PC-3 (cell line): ENCODE data around the gene MRPS18B. TPM values are rescaled to one million over a fixed set of nuclear protein-coding genes. Genes with fewer than 3 reads are reported as not detected.
"Not testable (repeated sequence)": the region's sequence is repeated elsewhere in the genome, so short reads cannot be mapped to it uniquely, and the experiment has no call there.

Source experiments
- ATAC-seq: fragments of 200-7000 bp; cut with Tn5 transposase; 2 replicates; pipeline ENCODE4 v1.9.1; 2020; ENCODE audit warnings: mild to moderate bottlenecking, moderate library complexity
- BruUV-seq: library from RNA; stranded (reverse); fragments of 400-500 nt; replicated peaks from 2 replicates; lab custom pipeline; 2021; lab: Mats Ljungman, UMichigan
- CTCF ChIA-PET: fragments of 300-600 bp; sonication (Branson Sonifier 250); formaldehyde crosslinking; loops from one replicate; lab custom pipeline; 2022; ENCODE audit warnings: antibody characterized with exemption; lab: Charles Lee
- POLR2A ChIA-PET: fragments of 300-600 bp; sonication (Branson Sonifier 250); formaldehyde crosslinking; loops from one replicate; lab custom pipeline; 2022; ENCODE audit warnings: antibody characterized with exemption; ENCODE audit not compliant: unreplicated experiment; lab: Charles Lee
- DNase-seq: peaks from one replicate; pipeline ENCODE4 v3.0.0-alpha.2; 2015
- H2AFZ ChIP-seq: fragments of 300-600 bp; sonication (generic); 2 replicates; pipeline ENCODE4 v1.6.0; 2016; ENCODE audit warnings: antibody characterized with exemption, low read length
- H3F3A ChIP-seq: fragments of 300-600 bp; sonication (generic); one replicate; pipeline ENCODE4 v1.6.0; 2017; ENCODE audit warnings: antibody characterized with exemption, low read length, control low read depth, mild to moderate bottlenecking; ENCODE audit not compliant: unreplicated experiment
- H3K27ac ChIP-seq: fragments of 300-600 bp; sonication (generic); 2 replicates; pipeline ENCODE4 v1.5.1; 2016; ENCODE audit warnings: mild to moderate bottlenecking, low read length
- H3K27me3 ChIP-seq: fragments of 300-600 bp; sonication (generic); 2 replicates; pipeline ENCODE4 v1.6.1; 2016; ENCODE audit warnings: low read length, mixed read lengths
- H3K36me3 ChIP-seq: fragments of 300-600 bp; sonication (generic); 2 replicates; pipeline ENCODE4 v1.6.1; 2016; ENCODE audit warnings: low read depth, mixed run types, low read length, mixed read lengths
- H3K4me1 ChIP-seq: fragments of 300-600 bp; sonication (generic); 2 replicates; pipeline ENCODE4 v1.5.1; 2016; ENCODE audit warnings: low read length; ENCODE audit not compliant: insufficient read depth
- H3K4me2 ChIP-seq: fragments of 300-600 bp; sonication (generic); 2 replicates; pipeline ENCODE4 v1.6.0; 2016; ENCODE audit warnings: low read length
- H3K4me3 ChIP-seq: fragments of 300-600 bp; sonication (generic); 2 replicates; pipeline ENCODE4 v1.5.1; 2016; ENCODE audit warnings: mild to moderate bottlenecking, low read length, mixed read lengths
- H3K79me2 ChIP-seq: fragments of 300-600 bp; sonication (generic); 2 replicates; pipeline ENCODE4 v1.6.1; 2017; ENCODE audit warnings: low read length, mixed read lengths
- H3K9ac ChIP-seq: fragments of 300-600 bp; sonication (generic); 2 replicates; pipeline ENCODE4 v1.6.0; 2016; ENCODE audit warnings: mild to moderate bottlenecking, low read length
- H3K9me2 ChIP-seq: fragments of 300-600 bp; sonication (generic); replicated peaks from 2 replicates; pipeline ENCODE4 v1.6.1; 2016; ENCODE audit warnings: mixed run types, low read length, mixed read lengths
- H3K9me3 ChIP-seq: fragments of 300-600 bp; sonication (generic); 2 replicates; pipeline ENCODE4 v1.6.1; 2016; ENCODE audit warnings: low read length, mixed read lengths
- H4K20me1 ChIP-seq: fragments of 300-600 bp; sonication (generic); 2 replicates; pipeline ENCODE4 v1.6.1; 2016; ENCODE audit warnings: low read length, mixed read lengths
- EZH2 ChIP-seq: fragments of 300-600 bp; sonication (generic); IDR thresholded peaks from one replicate; pipeline ENCODE4 v1.6.1; 2017; ENCODE audit warnings: antibody characterized with exemption, mild to moderate bottlenecking, low read length; ENCODE audit not compliant: unreplicated experiment
- EZH2phosphoT487 ChIP-seq: fragments of 300-600 bp; sonication (generic); IDR thresholded peaks from 2 replicates; pipeline ENCODE4 v1.6.1; 2018; ENCODE audit warnings: mild to moderate bottlenecking, antibody characterized with exemption, low read length, borderline replicate concordance
- intact Hi-C: fragments of 100-400 bp; cut with micrococcal nuclease; formaldehyde crosslinking; loops from 2 replicates; pipeline ENCODE4 v1.9.0; 2023
- total RNA-seq: library from RNA; depleted of rRNA; stranded (reverse); fragments of >200 nt; gene quantifications from 2 replicates; pipeline ENCODE4 v1.2.3, GENCODE V29; 2014
- TF ChIP-seq, protein P1 (sequence below): fragments of 300-600 bp; sonication (generic); conservative IDR thresholded peaks from 2 replicates; pipeline ENCODE4 v1.5.1; 2017; ENCODE audit warnings: antibody characterized with exemption, low read depth, mild to moderate bottlenecking, low read length

Gene MRPS18B
- total RNA-seq, 1 experiment from 2014 or later: 91.0 TPM

DNA sequence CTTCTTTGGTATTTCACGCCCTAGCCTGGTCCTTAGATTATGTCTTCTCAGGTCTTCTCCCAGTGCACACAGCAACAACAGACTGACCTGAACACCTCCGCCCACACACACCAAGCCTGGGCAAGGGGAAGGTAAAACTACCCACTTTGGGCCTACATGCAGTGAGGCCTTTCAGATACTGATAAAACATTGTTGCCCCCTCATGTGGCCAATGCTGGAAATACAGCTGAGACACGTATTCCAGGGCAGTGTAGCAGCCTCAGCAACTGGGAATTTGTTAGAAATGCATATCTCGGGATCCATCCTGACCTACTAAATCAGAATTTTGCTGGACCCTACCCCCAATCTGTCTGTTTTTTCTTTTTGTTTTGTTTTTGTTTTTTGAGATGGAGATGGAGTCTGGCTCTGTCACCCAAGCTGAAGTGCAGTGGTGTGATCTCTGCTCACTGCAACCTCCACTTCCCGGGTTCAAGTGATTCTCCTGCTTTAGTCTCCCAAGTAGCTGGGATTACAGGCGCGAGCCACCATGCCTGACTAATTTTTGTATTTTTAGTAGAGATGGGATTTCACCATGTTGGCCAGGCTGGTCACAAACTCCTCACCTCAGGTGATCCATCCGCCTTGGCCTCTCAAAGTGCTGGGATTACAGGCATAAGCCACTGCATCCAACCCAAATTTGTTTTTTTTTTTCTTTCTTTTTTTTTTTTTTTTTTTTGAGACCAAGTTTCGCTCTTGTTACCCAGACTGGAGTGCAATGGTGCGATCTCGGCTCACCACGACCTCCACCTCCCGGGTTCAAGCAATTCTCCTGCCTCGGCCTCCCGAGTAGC lies 20.1 kb upstream of the MRPS18B start:
- not testable (repeated sequence) for H3K4me2 ChIP-seq, H3K4me1 ChIP-seq, H3K27ac ChIP-seq, H3K4me3 ChIP-seq, H3K9me3 ChIP-seq, H4K20me1 ChIP-seq, H3K79me2 ChIP-seq, H3K27me3 ChIP-seq, H3F3A ChIP-seq, H3K9ac ChIP-seq, H2AFZ ChIP-seq, H3K9me2 ChIP-seq
- ChIA-PET CTCF (interaction anchor here (0.7 to 2.0 kb wide), 6 partner anchors 17 to 133 kb away, joined by 3 to 19 read pairs (median 9); no protein-coding TSS in a partner anchor), POLR2A (interaction anchor here (0.5 kb wide), 2 partner anchors 10 to 70 kb away, joined by 4 to 6 read pairs; no protein-coding TSS in a partner anchor)
- TF ChIP-seq, protein P1, sequence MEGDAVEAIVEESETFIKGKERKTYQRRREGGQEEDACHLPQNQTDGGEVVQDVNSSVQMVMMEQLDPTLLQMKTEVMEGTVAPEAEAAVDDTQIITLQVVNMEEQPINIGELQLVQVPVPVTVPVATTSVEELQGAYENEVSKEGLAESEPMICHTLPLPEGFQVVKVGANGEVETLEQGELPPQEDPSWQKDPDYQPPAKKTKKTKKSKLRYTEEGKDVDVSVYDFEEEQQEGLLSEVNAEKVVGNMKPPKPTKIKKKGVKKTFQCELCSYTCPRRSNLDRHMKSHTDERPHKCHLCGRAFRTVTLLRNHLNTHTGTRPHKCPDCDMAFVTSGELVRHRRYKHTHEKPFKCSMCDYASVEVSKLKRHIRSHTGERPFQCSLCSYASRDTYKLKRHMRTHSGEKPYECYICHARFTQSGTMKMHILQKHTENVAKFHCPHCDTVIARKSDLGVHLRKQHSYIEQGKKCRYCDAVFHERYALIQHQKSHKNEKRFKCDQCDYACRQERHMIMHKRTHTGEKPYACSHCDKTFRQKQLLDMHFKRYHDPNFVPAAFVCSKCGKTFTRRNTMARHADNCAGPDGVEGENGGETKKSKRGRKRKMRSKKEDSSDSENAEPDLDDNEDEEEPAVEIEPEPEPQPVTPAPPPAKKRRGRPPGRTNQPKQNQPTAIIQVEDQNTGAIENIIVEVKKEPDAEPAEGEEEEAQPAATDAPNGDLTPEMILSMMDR: peak; percentile 76
- DNase-seq: peak; percentile 93
- peak; percentile 89 for ATAC-seq
- TSS peak; percentile 3 for BruUV-seq
- intact Hi-C loops: loop anchor here (1.0 kb wide), 2 partner anchors 56 to 114 kb away; no protein-coding TSS in a partner anchor
- H3K36me3 ChIP-seq: peaks cover 31% of the 10 kb centered on the region

DNA sequence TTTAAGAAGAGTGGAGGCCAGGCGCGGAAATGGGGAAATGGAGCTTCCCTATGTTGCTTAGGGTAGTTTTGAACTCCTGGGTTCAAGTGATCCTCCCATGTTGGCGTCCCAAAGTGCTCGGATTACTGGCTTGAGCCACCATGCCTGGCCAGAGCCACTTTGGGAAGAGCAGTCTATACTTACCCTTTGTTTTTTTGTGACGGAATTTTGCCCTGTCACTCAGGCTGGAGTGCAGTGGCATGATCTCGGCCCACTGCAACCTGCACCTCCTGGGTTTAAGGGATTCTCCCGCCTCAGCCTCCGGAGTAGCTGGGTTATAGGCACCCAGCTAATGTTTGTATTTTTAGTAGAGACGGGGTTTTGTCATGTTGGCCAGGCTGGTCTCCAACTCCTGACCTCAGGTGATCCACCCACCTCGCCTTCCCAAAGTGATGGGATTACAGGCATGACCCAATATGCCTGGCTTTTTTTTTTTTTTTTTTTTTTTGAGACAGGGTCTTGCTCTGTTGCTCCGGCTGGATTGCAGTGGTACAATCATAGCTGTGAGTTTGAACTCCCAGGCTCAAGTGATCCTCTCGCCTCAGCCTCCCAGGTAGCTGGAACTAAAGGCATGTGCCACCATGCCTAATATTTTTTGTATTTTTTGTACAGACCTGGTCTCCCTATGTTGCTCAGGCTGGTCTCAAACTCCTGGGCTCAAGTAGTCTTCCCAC lies 18.6 kb upstream of the MRPS18B start:
- H3K4me2 ChIP-seq: no peak overlapping the region
- POLR2A ChIA-PET: no interaction called here
- H3F3A ChIP-seq: peaks cover 3% of the 10 kb centered on the region
- no peaks in the 10 kb centered on the region for H3K9me3 ChIP-seq
- no peak overlapping the region for H3K27ac ChIP-seq
- H3K9ac ChIP-seq: no peak overlapping the region
- no TSS peak for BruUV-seq
- no peak for TF ChIP-seq EZH2
- no peak for TF ChIP-seq EZH2phosphoT487
- TF ChIP-seq, protein P1: no peak
- H3K27me3 ChIP-seq: no peaks in the 10 kb centered on the region
- intact Hi-C loops: no loop called here
- H3K36me3 ChIP-seq: peaks cover 37% of the 10 kb centered on the region
- CTCF ChIA-PET: interaction anchor here (0.6 to 1.8 kb wide), 4 partner anchors 11 to 78 kb away, joined by 3 to 8 read pairs (median 4); no protein-coding TSS in a partner anchor
- H4K20me1 ChIP-seq: no peaks in the 10 kb centered on the region
- peak; percentile 4; the same call in 1 of the 2 replicates for ATAC-seq
- H3K9me2 ChIP-seq: no peaks in the 10 kb centered on the region
- no peaks in the 10 kb centered on the region for H3K4me1 ChIP-seq
- H2AFZ ChIP-seq: no peak overlapping the region
- no peaks in the 10 kb centered on the region for H3K79me2 ChIP-seq
- H3K4me3 ChIP-seq: no peak overlapping the region
- no peak for DNase-seq
